ENCODE results near the gene GNG7. TPM values are rescaled to one million over a fixed set of nuclear protein-coding genes. Genes with fewer than 3 reads are reported as not detected.

GNG7 gene
- total and polyA plus RNA-seq, 10 of the 15 experiments (the other 5 are each of a cell fraction or from before 2014, with no cell fraction given), result 1.9 to 13.6 (median 6.5) TPM

DNA sequence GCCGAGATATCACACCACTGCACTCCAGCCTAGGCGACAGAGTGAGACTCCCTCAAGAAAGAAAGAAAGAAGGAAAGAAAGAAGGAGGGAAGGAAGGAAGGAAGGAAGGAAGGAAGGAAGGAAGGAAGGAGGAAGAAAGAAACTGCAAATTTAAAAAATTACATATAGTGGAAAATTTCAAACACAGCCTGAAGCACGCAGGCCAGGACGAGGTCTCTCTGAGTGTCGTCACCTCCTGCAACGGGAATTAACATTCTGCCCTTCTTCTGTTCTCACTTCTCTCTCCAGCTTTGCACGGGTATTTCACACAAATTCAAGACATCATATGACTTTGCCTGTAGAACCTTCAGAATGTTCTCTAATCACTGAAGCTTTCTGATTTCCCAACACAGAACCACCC, 108.2 kb downstream of the GNG7 start (continued):
- TF ChIP-seq, protein P1, sequence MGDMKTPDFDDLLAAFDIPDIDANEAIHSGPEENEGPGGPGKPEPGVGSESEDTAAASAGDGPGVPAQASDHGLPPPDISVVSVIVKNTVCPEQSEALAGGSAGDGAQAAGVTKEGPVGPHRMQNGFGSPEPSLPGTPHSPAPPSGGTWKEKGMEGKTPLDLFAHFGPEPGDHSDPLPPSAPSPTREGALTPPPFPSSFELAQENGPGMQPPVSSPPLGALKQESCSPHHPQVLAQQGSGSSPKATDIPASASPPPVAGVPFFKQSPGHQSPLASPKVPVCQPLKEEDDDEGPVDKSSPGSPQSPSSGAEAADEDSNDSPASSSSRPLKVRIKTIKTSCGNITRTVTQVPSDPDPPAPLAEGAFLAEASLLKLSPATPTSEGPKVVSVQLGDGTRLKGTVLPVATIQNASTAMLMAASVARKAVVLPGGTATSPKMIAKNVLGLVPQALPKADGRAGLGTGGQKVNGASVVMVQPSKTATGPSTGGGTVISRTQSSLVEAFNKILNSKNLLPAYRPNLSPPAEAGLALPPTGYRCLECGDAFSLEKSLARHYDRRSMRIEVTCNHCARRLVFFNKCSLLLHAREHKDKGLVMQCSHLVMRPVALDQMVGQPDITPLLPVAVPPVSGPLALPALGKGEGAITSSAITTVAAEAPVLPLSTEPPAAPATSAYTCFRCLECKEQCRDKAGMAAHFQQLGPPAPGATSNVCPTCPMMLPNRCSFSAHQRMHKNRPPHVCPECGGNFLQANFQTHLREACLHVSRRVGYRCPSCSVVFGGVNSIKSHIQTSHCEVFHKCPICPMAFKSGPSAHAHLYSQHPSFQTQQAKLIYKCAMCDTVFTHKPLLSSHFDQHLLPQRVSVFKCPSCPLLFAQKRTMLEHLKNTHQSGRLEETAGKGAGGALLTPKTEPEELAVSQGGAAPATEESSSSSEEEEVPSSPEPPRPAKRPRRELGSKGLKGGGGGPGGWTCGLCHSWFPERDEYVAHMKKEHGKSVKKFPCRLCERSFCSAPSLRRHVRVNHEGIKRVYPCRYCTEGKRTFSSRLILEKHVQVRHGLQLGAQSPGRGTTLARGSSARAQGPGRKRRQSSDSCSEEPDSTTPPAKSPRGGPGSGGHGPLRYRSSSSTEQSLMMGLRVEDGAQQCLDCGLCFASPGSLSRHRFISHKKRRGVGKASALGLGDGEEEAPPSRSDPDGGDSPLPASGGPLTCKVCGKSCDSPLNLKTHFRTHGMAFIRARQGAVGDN (IDR thresholded peaks at IDR 0.05), result peak; percentile 86
- TF ChIP-seq MTA3 (IDR thresholded peaks at IDR 0.05; ENCODE audit: borderline replicate concordance, low read length), result no peak
- peak; percentile 26 to 67; a peak in 2 of 4 replicates for TF ChIP-seq IKZF2 (IDR thresholded peaks at IDR 0.05)
- TF ChIP-seq TCF7 (IDR thresholded peaks at IDR 0.05; ENCODE audit: borderline replicate concordance), result no peak
- no peak for TF ChIP-seq SUZ12 (IDR thresholded peaks at IDR 0.05; ENCODE audit: unreplicated experiment)
- no peak for TF ChIP-seq ESRRA (IDR thresholded peaks at IDR 0.05; ENCODE audit: low read length)
- TF ChIP-seq SPI1 (IDR thresholded peaks at IDR 0.05; ENCODE audit: borderline replicate concordance, insufficient read depth, low read depth, low read length), result peak; percentile 81
- no peak for TF ChIP-seq EZH2 (IDR thresholded peaks at IDR 0.05; ENCODE audit: borderline replicate concordance, control insufficient read depth, low read depth, low read length)
- TF ChIP-seq BCL11A (IDR thresholded peaks at IDR 0.05; ENCODE audit: low read depth, low read length), result peak; percentile 69; the same call in 1 of the 2 replicates
- TF ChIP-seq PAX5 (IDR thresholded peaks at IDR 0.05; ENCODE audit: borderline replicate concordance, low read depth, low read length), result no peak
- TF ChIP-seq STAT3 (IDR thresholded peaks at IDR 0.05; ENCODE audit: low read depth, low read length), result no peak
- no peak for TF ChIP-seq YY1 (IDR thresholded peaks at IDR 0.05; ENCODE audit: low read depth, low read length)
- no peak for TF ChIP-seq SRF (IDR thresholded peaks at IDR 0.05; ENCODE audit: low read depth in 2 of 2, low read length in 2 of 2)
- TF ChIP-seq PML (IDR thresholded peaks at IDR 0.05; ENCODE audit: low read length), result no peak
- peak in 1 of 2 experiments; percentile 95; a peak in 2 of 4 replicates for TF ChIP-seq ETV6 (conservative IDR thresholded peaks at IDR 0.05 in 1 of 2, IDR thresholded peaks at IDR 0.05 in 1 of 2; ENCODE audit: borderline replicate concordance in 1 of 2, low read depth in 1 of 2)
- no peak for TF ChIP-seq MEF2B (IDR thresholded peaks at IDR 0.05; ENCODE audit: partially characterized antibody, poor library complexity, severe bottlenecking)
- peak; percentile 41; the same call in 1 of the 2 replicates for TF ChIP-seq NFIC (IDR thresholded peaks at IDR 0.05; ENCODE audit: low read depth, low read length)
- no peak for TF ChIP-seq ZNF274 (IDR thresholded peaks at IDR 0.05; ENCODE audit: insufficient read depth, insufficient read length)
- no peak for TF ChIP-seq PAX8 (IDR thresholded peaks at IDR 0.05)
- no peak for TF ChIP-seq RFX5 (IDR thresholded peaks at IDR 0.05; ENCODE audit: low read depth, low read length)
- TF ChIP-seq ATF7 (IDR thresholded peaks at IDR 0.05; ENCODE audit: low read depth), result peak; percentile 83
- peak; percentile 59 for TF ChIP-seq EED (IDR thresholded peaks at IDR 0.05; ENCODE audit: low read depth)
- TF ChIP-seq HDGF (IDR thresholded peaks at IDR 0.05), result no peak
- no peak for TF ChIP-seq NR2F1 (conservative IDR thresholded peaks at IDR 0.05)
- TF ChIP-seq NBN (IDR thresholded peaks at IDR 0.05), result peak; percentile 83; the same call in 1 of the 2 replicates
- TF ChIP-seq POLR2AphosphoS5 (IDR thresholded peaks at IDR 0.05; ENCODE audit: low read length), result no peak
- TF ChIP-seq, protein P2, sequence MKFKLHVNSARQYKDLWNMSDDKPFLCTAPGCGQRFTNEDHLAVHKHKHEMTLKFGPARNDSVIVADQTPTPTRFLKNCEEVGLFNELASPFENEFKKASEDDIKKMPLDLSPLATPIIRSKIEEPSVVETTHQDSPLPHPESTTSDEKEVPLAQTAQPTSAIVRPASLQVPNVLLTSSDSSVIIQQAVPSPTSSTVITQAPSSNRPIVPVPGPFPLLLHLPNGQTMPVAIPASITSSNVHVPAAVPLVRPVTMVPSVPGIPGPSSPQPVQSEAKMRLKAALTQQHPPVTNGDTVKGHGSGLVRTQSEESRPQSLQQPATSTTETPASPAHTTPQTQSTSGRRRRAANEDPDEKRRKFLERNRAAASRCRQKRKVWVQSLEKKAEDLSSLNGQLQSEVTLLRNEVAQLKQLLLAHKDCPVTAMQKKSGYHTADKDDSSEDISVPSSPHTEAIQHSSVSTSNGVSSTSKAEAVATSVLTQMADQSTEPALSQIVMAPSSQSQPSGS (IDR thresholded peaks at IDR 0.05; ENCODE audit: low read length), result peak; percentile 69
- TF ChIP-seq, protein P3, sequence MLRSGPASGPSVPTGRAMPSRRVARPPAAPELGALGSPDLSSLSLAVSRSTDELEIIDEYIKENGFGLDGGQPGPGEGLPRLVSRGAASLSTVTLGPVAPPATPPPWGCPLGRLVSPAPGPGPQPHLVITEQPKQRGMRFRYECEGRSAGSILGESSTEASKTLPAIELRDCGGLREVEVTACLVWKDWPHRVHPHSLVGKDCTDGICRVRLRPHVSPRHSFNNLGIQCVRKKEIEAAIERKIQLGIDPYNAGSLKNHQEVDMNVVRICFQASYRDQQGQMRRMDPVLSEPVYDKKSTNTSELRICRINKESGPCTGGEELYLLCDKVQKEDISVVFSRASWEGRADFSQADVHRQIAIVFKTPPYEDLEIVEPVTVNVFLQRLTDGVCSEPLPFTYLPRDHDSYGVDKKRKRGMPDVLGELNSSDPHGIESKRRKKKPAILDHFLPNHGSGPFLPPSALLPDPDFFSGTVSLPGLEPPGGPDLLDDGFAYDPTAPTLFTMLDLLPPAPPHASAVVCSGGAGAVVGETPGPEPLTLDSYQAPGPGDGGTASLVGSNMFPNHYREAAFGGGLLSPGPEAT (IDR thresholded peaks at IDR 0.05; ENCODE audit: low read depth), result no peak; the same call in 1 of the 2 replicates

All from GM12878 (cell line).